Measurements from ENCODE around the gene NOC2L. TPM values are rescaled to one million over a fixed set of nuclear protein-coding genes. Genes with fewer than 3 reads are reported as not detected.
A peak's percentile ranks its signal among the peaks of the same experiment; 100 is the strongest.

NOC2L gene
- total RNA-seq, result 100 to 1,000 TPM; 292 to 315 (median 315) TPM

DNA sequence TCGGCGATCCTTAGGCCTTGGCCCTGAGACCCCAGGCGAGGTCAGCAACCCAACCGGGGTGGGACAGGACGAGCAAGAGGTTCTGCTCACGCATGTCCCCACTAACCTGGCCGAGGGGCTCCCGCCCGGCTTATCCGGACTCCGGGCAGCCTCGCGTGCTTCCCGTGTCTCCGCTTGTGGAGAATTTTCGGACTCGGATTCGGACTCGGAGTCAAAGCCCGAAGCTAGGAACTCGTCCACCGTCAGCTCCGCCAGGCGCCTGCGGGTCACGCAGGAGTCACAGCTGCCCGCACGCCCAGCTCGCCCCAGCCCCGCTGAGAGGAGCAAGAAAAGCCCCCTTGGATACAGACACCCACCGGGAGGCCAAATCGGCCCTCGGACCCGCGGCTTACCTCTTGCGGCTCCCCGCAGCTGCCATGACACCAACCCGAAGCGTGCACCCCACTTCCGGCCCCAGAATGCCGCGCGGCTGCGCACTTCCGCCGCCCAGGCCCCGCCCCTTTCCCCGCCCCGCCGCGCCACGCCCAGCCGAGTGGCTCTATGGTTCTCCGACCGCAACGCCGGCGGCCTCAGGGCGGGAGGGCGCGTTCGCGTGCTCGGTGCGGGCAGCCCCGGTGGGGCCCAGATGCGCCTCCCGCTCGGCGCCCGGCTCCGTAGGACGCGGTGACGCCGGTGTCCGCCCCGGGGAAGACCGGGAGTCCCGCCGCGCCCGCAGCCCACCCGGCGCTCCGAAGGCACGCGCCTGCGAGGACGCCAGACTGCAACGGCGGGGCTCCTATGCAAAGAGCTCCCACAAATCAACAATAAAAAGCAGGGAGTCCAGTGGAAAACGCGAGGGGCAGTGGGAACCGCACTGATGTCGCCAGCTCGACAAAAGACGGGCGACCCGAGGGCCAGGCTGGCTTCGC is at the start of gene NOC2L:
NOC2L (minus strand) TSS at position 434 of the 908 bp plus-strand sequence; CDS start at position 418, 16 bp downstream.
- Mint-ChIP-seq H3K4me3 (peak within 1 kb of the TSS; percentile 98), H3K36me3 (ENCODE audit: insufficient read depth) (peaks cover 21% of the 10 kb centered on the region), H3K9me3 (no peaks in the 10 kb centered on the region), H3K4me1 (ENCODE audit: low read depth) (peaks cover 21% of the 10 kb centered on the region), H3K27me3 (ENCODE audit: low read depth) (no peaks in the 10 kb centered on the region)
- DNase-seq (peak; percentile 98), ATAC-seq (peak; percentile 85)

DNA sequence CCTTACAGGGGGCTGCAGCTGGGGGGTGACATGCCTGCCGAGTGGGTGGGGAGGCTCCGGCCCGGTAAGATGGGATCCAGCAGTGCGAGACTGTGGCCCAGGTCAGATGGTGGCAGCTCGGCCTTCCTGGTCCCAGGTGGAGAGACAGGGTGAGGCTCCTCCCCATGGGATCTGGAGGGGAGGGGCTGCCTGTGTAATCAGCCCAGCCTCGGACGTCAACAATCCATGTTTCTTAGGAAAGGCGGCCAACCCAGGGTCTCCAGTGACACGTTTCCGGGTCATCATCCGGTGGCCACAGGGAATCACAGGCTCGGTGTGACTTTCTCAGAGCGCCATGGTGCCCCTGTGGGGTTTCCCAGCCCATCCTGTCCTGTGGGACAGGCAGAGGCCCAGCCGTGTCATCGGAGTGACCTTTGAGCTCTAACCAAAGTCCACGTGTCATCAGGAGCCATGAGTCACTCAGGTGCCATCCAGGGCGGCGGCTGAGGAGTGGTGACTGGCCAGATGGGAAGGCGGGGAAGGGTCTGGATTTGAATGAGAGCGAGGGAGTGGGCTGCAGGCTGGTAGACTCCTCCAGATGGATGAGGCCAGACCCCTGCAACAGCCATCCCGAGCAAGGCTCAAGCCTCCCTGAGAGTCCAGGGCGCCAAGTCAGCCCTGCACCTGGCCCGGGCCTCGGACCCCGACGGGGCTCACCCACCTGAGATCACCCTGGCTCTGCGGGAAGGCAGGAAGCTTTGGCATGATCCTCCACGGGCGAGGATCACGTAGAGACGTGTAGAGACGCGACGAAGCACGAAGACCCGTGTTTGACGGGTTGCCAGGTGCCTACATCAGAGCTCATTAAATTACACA is 47.5 kb upstream of the NOC2L start:
- Mint-ChIP-seq H3K27me3 (ENCODE audit: low read depth) (peaks cover 43% of the 10 kb centered on the region), H3K36me3 (ENCODE audit: insufficient read depth) (no peaks in the 10 kb centered on the region), H3K4me1 (ENCODE audit: low read depth) (peaks cover 13% of the 10 kb centered on the region), H3K4me3 (no peak overlapping the region), H3K9me3 (no peaks in the 10 kb centered on the region)
- DNase-seq (no peak), ATAC-seq (no peak)

DNA sequence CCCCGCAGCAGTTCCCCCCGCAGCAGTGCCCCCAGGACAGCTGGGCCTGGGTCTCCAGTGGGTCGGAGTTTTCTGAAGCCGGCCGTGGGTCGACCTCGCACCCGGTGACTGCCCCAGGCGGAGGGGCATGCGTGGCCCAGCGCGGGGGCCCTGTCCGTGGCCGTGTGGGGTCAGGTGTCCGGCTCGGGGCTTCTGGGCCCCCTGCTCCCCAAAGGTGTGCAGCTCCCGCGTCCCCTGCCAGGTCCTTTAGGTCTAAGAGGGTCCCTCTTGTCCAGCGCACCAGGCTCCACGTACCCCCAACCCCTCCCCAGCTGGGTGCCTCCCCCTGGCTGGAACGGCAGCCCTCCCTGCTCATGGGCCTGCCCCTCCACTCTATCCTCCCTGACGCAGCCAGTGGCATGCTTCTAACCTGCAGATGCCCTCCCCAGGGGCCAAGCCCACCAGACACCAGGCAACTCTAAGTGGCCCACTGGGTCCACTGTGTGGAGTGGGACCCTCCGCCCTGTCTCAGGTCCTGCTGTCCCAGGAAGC is 46.8 kb upstream of the NOC2L start:
- Mint-ChIP-seq H3K27me3 (ENCODE audit: low read depth) (peaks cover 44% of the 10 kb centered on the region), H3K9me3 (no peaks in the 10 kb centered on the region), H3K4me3 (no peak overlapping the region), H3K4me1 (ENCODE audit: low read depth) (peaks cover 12% of the 10 kb centered on the region), H3K36me3 (ENCODE audit: insufficient read depth) (no peaks in the 10 kb centered on the region)
- ATAC-seq (no peak), DNase-seq (no peak)

DNA sequence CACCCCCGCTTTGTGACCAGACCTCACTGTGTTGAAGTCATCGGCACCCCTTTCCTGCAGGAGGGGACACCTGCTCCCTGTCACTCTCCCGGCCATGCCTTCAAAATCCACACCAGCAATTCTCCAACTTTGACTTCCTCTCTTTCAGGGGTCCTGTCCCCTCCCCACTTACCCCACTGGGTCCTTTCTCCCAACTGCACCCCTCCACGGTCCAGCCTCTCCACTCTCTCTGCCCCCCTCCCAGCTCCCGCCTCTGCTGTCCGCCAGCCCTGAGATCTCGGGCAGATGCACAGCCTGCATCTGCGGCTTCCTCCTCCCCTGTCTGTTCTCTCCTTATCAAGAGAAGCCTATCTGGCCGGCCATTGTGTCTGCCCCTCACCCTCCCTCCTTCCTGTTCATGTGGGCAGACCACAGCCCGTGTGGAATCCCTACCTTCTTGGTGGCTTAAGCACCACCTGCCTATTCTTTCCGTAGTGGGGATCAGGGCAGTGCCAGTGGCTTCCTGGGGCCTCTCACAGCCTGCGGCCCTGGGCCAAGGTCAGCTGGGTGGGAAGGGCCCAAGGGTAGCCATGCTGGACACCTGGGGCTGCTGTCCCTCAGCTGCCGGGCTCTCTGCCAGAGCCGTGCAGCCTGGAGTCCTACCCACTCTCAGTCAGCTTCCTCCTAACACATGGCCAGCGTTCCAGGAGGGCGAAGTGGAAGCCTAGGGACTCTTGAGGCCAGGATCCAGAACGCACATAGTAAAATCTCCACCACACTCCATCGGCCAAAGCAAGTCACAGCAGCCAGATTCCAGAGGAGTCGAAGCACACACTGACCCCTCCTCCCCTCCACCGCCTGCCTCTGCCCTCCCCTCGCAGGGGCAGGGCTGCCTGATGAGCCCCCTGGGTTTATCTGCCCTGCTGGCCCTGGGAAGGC is 46.0 kb upstream of the NOC2L start:
- Mint-ChIP-seq H3K9me3 (no peaks in the 10 kb centered on the region), H3K36me3 (ENCODE audit: insufficient read depth) (no peaks in the 10 kb centered on the region), H3K27me3 (ENCODE audit: low read depth) (peaks cover 46% of the 10 kb centered on the region), H3K4me3 (no peak overlapping the region), H3K4me1 (ENCODE audit: low read depth) (peaks cover 14% of the 10 kb centered on the region)
- DNase-seq (no peak), ATAC-seq (no peak)

DNA sequence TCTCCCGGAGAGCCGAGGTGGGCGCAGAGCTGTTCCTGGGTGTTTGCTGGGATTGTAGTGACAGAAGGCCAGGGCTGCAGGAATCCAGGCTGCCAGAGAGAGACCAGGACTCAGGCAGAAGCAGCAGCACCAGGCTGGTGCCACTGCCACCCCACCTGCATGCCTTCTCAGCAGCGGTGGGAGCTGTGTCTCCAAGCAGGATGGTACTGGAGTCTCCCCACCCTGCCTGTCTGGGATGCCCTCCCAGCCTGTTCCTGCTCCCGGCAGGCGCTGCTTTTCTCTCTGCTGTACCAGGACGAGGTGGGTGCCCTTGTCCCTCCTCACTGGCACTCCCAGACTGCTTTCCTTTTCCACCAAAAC is 45.3 kb upstream of the NOC2L start:
- Mint-ChIP-seq H3K9me3 (no peaks in the 10 kb centered on the region), H3K4me1 (ENCODE audit: low read depth) (peaks cover 14% of the 10 kb centered on the region), H3K4me3 (no peak overlapping the region), H3K36me3 (ENCODE audit: insufficient read depth) (no peaks in the 10 kb centered on the region), H3K27me3 (ENCODE audit: low read depth) (peaks cover 46% of the 10 kb centered on the region)
- ATAC-seq (no peak), DNase-seq (no peak)

DNA sequence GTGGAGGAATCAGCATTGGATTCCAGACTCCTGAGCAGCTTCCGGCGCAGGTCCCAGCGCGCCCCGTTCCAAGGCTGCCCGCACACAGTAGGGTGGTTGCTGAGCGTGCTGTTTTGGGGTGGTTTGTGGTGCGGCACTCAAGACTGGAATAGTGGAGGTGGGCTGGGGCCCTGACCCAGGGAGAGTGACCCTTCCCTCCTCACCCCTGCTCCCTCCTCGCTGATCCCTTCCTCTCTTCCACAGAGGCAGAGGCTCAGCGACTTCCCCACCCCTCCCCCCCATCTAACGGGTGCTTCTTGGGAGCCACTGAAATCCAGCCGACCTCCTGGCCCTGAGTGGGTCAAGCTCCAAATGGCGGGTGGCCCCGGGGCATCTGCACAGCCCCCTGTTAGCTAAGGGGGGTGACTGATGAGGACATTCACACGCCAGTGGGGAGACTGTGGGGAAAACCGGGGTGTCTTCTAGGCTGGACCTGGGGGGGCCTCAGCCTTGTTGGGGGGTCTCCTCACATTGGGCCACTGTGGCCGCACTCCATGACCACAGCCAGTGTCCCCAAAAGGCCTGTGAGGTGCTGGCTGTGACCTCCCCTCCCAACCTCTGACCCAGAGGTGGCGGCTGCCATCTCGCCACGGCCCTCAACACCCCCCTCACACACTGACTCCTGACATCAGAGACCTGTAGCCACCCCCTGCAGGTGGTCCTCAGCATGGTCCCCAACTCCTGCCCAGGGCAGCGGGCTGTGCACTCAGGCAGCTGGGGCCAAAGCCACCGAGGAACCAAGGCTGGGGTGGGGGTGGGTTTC is 44.8 kb upstream of the NOC2L start:
- no peak for ATAC-seq
- Mint-ChIP-seq H3K4me3 (no peak overlapping the region), H3K36me3 (ENCODE audit: insufficient read depth) (no peaks in the 10 kb centered on the region), H3K9me3 (no peaks in the 10 kb centered on the region), H3K27me3 (ENCODE audit: low read depth) (peaks cover 43% of the 10 kb centered on the region), H3K4me1 (ENCODE audit: low read depth) (peaks cover 11% of the 10 kb centered on the region)
- DNase-seq, result no peak

DNA sequence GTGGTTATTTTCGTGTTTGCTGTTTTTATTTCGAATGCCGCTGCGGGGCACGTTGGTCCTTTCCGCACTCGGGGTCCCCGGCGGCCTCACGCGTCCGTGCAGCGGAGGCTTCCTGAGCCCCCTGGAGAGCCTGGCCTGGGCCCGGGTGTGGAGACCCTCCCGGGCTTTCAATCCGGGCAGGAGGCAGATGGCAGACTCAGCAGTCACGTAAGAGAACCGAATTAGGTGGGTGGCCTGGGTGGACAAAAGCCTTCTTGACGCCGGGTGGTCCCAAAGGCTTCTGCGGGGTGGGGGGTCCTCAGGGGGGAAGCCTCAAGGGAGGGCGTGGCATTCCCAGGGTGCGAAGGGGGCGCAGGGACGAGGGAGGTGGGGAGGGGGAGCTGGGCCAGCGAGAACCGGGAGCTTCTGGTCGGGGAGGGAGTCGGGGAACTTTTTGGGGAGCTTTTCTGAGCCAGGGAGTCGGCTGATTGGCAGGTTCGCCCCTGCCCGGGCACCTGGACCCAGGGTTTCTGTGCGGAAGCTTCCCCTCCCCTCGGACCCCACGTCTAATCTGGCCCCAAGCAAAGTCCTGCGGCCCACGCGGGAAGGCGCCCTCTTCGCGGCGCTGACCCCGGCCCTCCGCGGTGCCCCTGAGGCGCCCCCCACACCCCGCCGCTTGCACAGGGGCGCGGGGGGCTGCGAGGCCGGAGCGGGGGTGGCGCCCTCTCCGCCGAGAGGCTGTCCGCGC is 42.2 kb upstream of the NOC2L start:
- no peak for ATAC-seq
- Mint-ChIP-seq H3K4me3 (peak overlapping the region; percentile 70), H3K36me3 (ENCODE audit: insufficient read depth) (no peaks in the 10 kb centered on the region), H3K4me1 (ENCODE audit: low read depth) (peaks cover 11% of the 10 kb centered on the region), H3K9me3 (no peaks in the 10 kb centered on the region), H3K27me3 (ENCODE audit: low read depth) (peaks cover 39% of the 10 kb centered on the region)
- no peak for DNase-seq

DNA sequence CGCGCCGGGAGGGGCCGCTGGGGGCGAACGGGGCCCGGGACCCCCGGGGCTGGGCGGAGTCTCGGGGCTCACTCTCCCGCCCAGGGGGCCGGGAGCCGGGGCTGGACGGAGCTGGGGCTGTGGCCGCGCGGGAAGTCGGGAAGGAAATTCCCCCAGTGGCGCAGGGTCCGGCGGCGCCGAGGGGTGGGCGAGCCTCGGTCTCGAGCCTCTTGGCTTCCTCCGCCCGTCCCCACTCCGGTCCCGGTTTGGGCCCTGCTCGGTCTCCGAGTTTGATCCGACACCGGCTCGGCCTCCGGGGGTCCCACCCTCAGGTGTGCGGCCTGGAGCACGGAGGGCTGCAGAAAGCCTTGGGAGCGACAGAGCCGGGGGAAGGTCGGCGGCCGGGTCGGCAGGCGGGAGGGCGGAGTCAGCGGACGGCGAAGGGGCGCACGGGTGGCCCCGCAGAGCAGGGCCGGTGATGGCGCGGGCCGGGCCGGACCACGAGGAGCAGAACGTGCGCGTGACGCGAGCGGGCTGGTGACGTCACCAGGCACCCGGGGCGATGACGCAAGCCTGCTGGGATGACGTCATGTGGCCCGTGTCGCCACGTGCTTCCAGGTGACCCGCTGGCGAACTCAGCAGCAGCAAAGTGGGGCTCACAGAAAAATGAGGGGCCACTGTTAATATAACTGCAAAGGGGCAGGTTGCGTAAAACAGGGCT is 41.5 kb upstream of the NOC2L start:
- ATAC-seq (peak; percentile 17 to 27), DNase-seq (peak; percentile 76)
- Mint-ChIP-seq H3K36me3 (ENCODE audit: insufficient read depth) (no peaks in the 10 kb centered on the region), H3K27me3 (ENCODE audit: low read depth) (peaks cover 38% of the 10 kb centered on the region), H3K4me3 (peak overlapping the region; percentile 70), H3K4me1 (ENCODE audit: low read depth) (peaks cover 14% of the 10 kb centered on the region), H3K9me3 (no peaks in the 10 kb centered on the region)

DNA sequence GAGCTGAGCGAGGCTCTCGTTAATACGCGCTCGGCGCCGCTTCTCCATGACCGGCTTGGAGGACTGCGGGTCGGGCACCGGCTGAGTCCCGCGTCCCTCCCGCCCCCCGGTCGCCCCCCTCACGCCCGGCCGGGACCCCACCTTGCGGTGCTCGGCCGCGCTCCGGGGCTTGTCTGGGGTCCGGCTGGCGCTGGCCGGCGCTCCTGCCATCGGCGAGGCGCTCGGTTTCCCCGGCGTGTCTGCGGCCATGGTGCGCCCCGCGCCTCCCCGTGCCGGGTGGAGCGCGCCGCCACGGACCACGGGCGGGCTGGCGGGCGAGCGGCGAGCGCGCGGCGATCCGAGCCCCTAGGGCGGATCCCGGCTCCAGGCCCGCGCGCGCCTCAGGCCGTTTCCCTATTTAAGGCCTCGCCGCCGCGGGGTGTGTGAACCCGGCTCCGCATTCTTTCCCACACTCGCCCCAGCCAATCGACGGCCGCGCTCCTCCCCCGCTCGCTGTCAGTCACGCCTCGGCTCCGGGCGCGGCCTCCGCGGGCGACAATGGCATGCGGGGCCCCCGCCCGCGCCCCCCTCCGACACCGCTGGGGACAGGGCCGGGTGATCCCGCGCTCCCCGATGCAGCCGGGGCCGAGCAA is 40.8 kb upstream of the NOC2L start, which contains the start of gene HES4:
HES4 (minus strand) TSS at position 373 of the 632 bp plus-strand sequence; CDS start at position 249, 124 bp downstream.
- peak; percentile 67 for DNase-seq
- peak; percentile 70 to 72 for ATAC-seq
- Mint-ChIP-seq H3K4me1 (ENCODE audit: low read depth) (peaks cover 9% of the 10 kb centered on the region), H3K36me3 (ENCODE audit: insufficient read depth) (no peaks in the 10 kb centered on the region), H3K9me3 (no peaks in the 10 kb centered on the region), H3K27me3 (ENCODE audit: low read depth) (peaks cover 33% of the 10 kb centered on the region), H3K4me3 (peak within 1 kb of the TSS; percentile 70)

DNA sequence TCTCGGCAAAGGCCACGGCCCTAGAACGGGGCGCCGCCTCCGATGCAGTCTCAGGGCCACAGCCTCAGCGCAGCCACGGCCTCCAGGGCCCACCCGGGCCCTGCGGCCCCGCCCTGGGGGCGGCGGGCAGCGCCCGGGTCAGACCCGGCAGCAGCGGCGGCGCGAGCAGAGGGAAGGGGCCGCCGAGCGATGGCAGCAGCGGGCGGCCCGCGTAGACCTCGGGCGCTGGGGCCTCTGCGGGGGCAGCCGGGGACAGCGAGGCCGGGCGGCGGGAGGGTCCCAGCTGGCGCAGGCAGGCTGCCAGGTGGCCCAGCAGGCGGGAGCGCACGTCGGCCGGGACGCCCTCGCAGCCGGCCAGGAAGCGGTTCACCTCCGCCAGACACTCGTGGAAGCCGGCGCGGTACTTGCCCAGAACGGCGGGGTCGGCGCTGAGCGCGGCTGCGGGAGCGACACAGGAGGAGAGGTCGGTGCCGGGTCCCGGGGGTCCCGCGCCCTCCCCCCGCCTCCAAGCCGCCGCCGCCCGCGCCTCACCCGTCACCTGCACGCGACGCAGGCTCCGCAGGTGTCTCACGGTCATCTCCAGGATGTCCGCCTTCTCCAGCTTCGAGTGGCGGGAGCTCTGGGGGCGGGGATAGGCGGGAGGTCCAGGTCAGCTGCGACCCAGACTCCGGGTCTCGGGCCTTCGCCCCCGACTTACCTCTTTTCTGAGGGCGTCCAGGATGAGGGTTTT is 40.1 kb upstream of the NOC2L start:
- Mint-ChIP-seq H3K27me3 (ENCODE audit: low read depth) (peaks cover 26% of the 10 kb centered on the region), H3K4me1 (ENCODE audit: low read depth) (peaks cover 4% of the 10 kb centered on the region), H3K4me3 (no peak overlapping the region), H3K9me3 (no peaks in the 10 kb centered on the region), H3K36me3 (ENCODE audit: insufficient read depth) (no peaks in the 10 kb centered on the region)
- ATAC-seq (peak in 1 of 2 donors; percentile 7), DNase-seq (no peak)

DNA sequence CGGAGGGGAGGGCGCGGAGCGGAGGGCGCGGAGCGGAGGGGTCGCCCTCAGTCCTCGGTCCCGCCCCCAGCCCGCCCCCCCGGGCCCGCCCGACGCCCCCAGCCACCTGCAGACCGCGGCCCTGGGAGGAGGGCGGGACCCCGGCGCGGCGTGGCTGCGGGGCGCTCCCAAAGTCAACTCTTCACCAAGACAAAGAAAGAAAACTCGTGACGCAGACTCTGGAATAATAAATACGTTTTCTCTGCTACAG is 39.6 kb upstream of the NOC2L start:
- H3K4me3 Mint-ChIP-seq, result no peak overlapping the region
- DNase-seq, result no peak
- H3K27me3 Mint-ChIP-seq (ENCODE audit: low read depth), result peaks cover 25% of the 10 kb centered on the region
- no peaks in the 10 kb centered on the region for H3K36me3 Mint-ChIP-seq (ENCODE audit: insufficient read depth)
- H3K9me3 Mint-ChIP-seq, result no peaks in the 10 kb centered on the region
- no peak for ATAC-seq
- peaks cover 4% of the 10 kb centered on the region for H3K4me1 Mint-ChIP-seq (ENCODE audit: low read depth)
